Activated B cell treated with CpG ODN at 0.5 μM for 24 hours (primary cell): ENCODE results near the gene OLAH. TPM values are rescaled to one million over a fixed set of nuclear protein-coding genes. Genes with fewer than 3 reads are reported as not detected.

Experiments used
- ATAC-seq: fragments of 200-7000 bp; cut with Tn5 transposase; one replicate; pipeline ENCODE4 v1.10.0; 2021; ENCODE audit warnings: low read depth, mild to moderate bottlenecking, moderate library complexity
- CTCF ChIA-PET: fragments of 350-600 bp; sonication (Branson Sonifier 250); formaldehyde crosslinking; loops from one replicate; lab custom pipeline; 2021; ENCODE audit warnings: antibody characterized with exemption; lab: Charles Lee
- POLR2A ChIA-PET: fragments of 350-600 bp; sonication (Branson Sonifier 250); formaldehyde crosslinking; loops from one replicate; lab custom pipeline; 2021; ENCODE audit warnings: antibody characterized with exemption; lab: Charles Lee
- DNase-seq: peaks from one replicate; pipeline ENCODE4 v3.0.0; 2022
- H3K27ac Mint-ChIP-seq: one replicate; pipeline ENCODE4 v1.8.0; 2020; ENCODE audit warnings: mixed read lengths
- H3K27me3 Mint-ChIP-seq: one replicate; pipeline ENCODE4 v1.8.0; 2021; ENCODE audit warnings: mixed read lengths
- H3K36me3 Mint-ChIP-seq: one replicate; pipeline ENCODE4 v1.8.0; 2021; ENCODE audit warnings: low read depth, mixed read lengths
- H3K4me1 Mint-ChIP-seq: one replicate; pipeline ENCODE4 v1.8.0; 2021; ENCODE audit warnings: mixed read lengths
- H3K4me3 Mint-ChIP-seq: one replicate; pipeline ENCODE4 v1.8.0; 2020; ENCODE audit warnings: mild to moderate bottlenecking, mixed read lengths
- H3K9me3 Mint-ChIP-seq: one replicate; pipeline ENCODE4 v1.8.0; 2020; ENCODE audit warnings: mixed read lengths
- CTCF ChIP-seq: fragments of 200-600 bp; IDR thresholded peaks from one replicate; pipeline ENCODE4 v1.8.0; 2022; ENCODE audit warnings: antibody characterized with exemption, mild to moderate bottlenecking
- intact Hi-C: fragments of 100-400 bp; cut with micrococcal nuclease; formaldehyde crosslinking; loops from one replicate; pipeline ENCODE4 v1.15.1; 2024
- total RNA-seq: library from RNA; stranded (reverse); gene quantifications from 2 replicates; pipeline ENCODE4 v1.2.3, GENCODE V29; 2022

OLAH gene
- total RNA-seq, 1 donor from 2014 or later, result not detected

DNA sequence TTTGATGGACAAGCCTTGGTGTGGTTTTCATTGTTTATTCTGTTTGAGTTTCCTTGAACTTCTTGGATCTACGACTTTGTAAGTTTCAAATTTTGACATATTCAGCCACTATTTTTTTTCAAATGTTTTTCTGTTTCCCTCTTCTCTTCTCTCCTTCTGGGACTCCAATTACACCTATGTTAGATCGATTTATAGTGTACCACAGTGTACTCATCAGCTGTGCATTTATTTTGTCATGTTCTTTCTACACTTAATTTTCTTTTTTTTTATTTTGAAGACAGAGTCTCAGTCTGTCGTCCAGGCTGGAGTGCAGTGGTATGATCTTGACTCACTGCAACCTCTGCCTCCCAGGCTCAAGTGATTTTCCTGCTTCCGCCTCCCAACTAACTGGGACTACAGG is 16.2 kb downstream of the OLAH start:
- no peak for ATAC-seq
- H3K36me3 Mint-ChIP-seq, result peaks cover 4% of the 10 kb centered on the region
- CTCF ChIA-PET, result no interaction called here

GRCh38 chr10:15060638-15061037 is 16.9 kb downstream of the OLAH start:
- POLR2A ChIA-PET, result no interaction called here
- TF ChIP-seq CTCF, result no peak
- DNase-seq (no peak), ATAC-seq (no peak)
- H3K4me1 Mint-ChIP-seq, result no peaks in the 10 kb centered on the region
- H3K9me3 Mint-ChIP-seq, result peaks cover 13% of the 10 kb centered on the region
- H3K4me3 Mint-ChIP-seq, result no peak overlapping the region
- CTCF ChIA-PET, result no interaction called here
- peaks cover 4% of the 10 kb centered on the region for H3K36me3 Mint-ChIP-seq
- H3K27ac Mint-ChIP-seq, result no peak overlapping the region
- peaks cover 17% of the 10 kb centered on the region for H3K27me3 Mint-ChIP-seq
- intact Hi-C loops, result no loop called here

More for the DNA sequence above, 16.2 kb downstream of the OLAH start:
- no peak overlapping the region for H3K4me3 Mint-ChIP-seq
- no peak for TF ChIP-seq CTCF
- peaks cover 10% of the 10 kb centered on the region for H3K9me3 Mint-ChIP-seq
- intact Hi-C loops, result no loop called here
- H3K4me1 Mint-ChIP-seq, result no peaks in the 10 kb centered on the region
- H3K27me3 Mint-ChIP-seq, result peaks cover 14% of the 10 kb centered on the region
- DNase-seq, result no peak
- H3K27ac Mint-ChIP-seq, result no peak overlapping the region
- POLR2A ChIA-PET, result no interaction called here

- Mint-ChIP-seq H3K9me3 (peaks cover 3% of the 10 kb centered on the region), H3K4me1 (no peaks in the 10 kb centered on the region), H3K4me3 (no peak overlapping the region), H3K36me3 (no peaks in the 10 kb centered on the region), H3K27ac (no peak overlapping the region), H3K27me3 (peaks cover 14% of the 10 kb centered on the region)
- DNase-seq, result no peak
- ChIA-PET POLR2A (no interaction called here), CTCF (no interaction called here)
- no peak for TF ChIP-seq CTCF
- intact Hi-C loops, result no loop called here
- ATAC-seq, result no peak
Measured at GRCh38 chr10:15067154-15067553, 23.4 kb downstream of the OLAH start.

DNA sequence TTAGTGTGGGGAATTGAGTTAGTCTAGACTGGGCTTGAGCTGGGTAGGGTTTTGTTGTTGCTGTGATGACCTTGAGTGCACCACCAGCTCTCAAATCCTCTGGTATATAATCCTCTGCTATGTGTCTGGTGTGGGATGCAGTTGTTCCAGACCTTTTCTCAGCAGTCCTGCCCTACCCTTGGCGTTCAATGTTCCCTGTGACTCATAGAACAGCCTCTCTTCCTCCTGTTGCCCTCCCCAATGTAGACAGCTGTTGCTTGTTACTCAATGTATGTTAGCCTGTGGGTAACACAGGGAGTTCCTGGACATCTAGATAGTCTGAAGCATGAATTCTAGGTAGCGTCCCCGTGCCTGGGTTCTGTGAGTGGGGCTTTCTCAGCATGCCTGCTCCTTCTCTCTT is 25.1 kb downstream of the OLAH start:
- Mint-ChIP-seq H3K27me3 (peaks cover 14% of the 10 kb centered on the region), H3K36me3 (no peaks in the 10 kb centered on the region), H3K9me3 (peaks cover 3% of the 10 kb centered on the region), H3K4me3 (no peak overlapping the region), H3K27ac (no peak overlapping the region), H3K4me1 (no peaks in the 10 kb centered on the region)
- TF ChIP-seq CTCF, result no peak
- POLR2A ChIA-PET, result no interaction called here
- DNase-seq (no peak), ATAC-seq (no peak)
- CTCF ChIA-PET, result no interaction called here
- intact Hi-C loops, result no loop called here

DNA sequence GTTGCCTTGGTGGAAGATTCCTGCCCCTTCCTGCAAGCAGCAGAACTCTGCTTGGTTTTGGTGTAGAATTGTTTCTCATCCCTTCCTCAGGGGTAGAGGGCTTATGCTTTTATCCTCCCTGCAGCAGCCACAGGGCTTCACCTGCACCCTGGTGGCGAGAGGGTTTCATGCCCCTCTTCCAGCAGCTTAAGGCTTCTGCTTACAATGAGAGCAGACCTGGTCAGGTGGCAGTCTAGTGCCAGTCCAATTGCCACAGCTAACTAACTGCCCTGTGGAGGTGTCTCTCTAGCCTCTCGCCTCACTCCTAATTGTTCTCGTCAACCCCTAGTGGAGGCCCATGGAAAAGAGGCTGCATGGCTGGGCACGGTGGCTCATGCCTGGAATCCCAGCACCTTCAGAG is 25.5 kb downstream of the OLAH start:
- Mint-ChIP-seq H3K27me3 (peaks cover 12% of the 10 kb centered on the region), H3K4me3 (no peak overlapping the region), H3K4me1 (no peaks in the 10 kb centered on the region), H3K27ac (no peak overlapping the region), H3K36me3 (no peaks in the 10 kb centered on the region), H3K9me3 (peaks cover 3% of the 10 kb centered on the region)
- ATAC-seq (no peak), DNase-seq (no peak)
- intact Hi-C loops, result no loop called here
- ChIA-PET CTCF (no interaction called here), POLR2A (no interaction called here)
- no peak for TF ChIP-seq CTCF
